Measurements from ENCODE around the gene ALDH3A1.
"Not testable (repeated sequence)": the region's sequence is repeated elsewhere in the genome, so short reads cannot be mapped to it uniquely, and the experiment has no call there.

The ALDH3A1 gene

DNA sequence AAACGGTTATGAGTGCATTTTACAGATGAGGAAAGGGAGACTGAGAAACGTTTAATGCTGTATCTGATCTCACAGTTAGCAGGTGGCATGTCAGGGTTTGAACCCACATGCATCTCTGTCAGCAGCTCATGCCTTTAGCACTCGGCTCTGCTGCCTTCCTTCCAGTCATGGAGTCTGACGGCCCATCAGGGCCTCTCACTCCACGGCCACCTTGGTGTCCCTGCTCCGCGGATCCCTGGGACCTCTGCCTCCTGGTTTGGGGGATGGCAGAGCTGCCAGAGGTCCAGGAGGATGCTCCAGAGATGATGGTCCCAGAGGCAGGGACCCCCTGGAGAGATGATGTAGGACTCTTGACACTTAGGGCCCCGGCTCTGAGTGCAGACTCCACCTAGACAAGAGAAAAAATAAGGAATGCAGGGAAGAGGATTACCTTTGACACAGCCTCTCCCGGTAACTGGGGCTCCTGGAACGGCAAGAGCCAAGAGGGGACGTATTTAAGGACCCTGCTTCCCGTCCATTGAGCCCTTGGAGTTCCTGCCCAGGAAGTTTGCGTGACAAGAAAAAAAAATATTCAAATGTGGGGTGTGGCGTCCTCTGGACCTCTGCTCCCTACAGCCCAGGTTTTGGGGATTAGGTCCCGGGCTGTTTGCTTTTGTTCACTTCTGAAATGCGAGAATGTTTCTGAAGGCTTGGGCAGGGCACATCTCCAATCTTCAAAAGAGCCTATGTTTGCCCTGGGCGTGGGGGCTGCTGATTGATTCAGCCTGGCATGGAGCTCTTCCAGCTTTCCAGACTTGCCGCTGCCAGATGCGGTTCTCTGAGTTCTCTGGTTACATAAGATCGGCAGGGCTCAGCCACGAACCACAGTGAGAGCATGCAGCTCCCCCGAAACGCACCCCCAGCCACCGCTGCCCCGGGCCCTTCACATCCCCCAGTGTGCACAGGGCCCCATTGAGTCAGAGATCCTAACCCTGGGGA, at the start of gene ALDH3A1:
Gene ALDH3A1, minus strand, starts transcription at position 470 of the 978 bp plus-strand sequence. CDS start 3,169 bp downstream, outside the sequence.
- DNase-seq (ENCODE audit: low read depth, low spot score), result no peak

DNA sequence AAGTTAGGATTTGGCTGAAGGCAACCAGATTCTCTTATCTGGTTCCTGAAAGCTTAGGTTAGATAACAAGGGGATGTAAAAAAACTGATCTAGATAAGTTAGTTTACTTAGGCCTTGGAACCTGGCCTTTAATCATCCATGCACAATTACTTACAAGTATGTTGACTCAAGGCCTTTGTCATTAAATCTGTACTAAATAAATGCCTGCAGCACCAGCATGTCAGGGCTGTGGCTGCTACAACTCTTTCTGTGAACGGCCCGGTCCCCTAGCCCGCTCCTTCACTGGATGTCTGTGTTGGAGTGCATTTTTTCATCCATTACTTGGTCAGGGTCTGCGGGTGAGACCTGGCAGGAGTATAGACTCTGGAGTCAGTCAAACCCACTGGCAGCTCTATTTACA, 48.4 kb upstream of the ALDH3A1 start:
- no peak for DNase-seq (ENCODE audit: low read depth, low spot score)

DNA sequence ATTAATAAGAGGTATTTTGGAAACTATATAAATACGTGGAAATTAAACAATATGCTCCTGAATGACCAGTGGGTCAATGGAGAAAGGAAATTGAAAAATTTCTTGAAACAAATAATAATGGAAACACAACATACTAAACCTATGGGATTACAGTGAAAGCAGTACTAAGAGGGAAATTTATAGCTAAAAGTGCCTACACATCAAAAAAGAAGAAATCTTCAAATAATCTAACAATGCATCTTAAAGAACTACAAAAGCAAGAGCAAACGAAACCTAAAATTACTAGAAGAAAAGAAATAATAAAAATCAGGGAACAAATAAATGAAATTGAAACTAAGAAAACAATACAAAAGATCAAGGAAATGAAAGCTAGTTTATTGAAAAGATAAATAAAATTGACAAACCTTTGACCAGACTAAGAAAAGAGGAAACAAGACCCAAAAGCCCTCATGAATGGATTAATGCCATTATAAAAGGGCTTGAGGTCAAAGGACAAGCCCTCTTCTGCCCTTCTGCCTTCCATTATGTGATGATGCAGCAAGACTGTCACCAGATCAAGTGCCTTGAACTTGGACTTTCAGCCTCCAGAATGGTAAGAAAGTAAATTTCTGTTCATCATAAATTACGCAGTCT, 43.9 kb upstream of the ALDH3A1 start:
- no peak for DNase-seq (ENCODE audit: low read depth, low spot score)

DNA sequence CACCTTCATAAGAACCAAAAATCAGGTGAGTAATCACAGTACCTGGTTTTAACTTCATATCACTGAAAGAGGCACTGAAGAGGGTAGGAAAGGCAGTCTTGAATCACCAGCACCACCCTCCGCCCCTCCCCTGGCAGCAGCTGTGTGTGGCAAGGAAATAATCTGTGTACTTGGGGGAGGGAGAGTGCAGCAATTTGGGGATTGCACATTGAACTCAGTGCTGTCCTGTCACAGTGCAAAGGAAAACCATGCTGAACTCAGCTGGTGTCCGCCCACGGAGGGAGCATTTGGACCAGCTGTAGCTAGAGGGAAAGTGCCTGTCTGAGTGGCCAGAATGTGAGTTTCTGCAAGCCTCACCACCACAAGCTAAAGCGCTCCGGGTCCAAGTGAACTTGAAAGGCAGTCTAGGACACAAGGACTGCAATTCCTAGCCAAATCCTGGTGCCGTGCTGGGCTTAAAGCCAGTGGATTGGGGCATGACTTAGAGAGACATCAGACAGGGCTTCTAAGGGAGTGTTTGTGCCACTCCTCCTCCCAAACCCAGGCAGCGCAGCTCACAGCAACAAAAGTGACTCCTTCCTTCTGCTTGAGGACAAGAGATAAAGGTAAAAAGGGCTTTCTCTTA, 39.7 kb upstream of the ALDH3A1 start:
- no peak for DNase-seq (ENCODE audit: low read depth, low spot score)

DNA sequence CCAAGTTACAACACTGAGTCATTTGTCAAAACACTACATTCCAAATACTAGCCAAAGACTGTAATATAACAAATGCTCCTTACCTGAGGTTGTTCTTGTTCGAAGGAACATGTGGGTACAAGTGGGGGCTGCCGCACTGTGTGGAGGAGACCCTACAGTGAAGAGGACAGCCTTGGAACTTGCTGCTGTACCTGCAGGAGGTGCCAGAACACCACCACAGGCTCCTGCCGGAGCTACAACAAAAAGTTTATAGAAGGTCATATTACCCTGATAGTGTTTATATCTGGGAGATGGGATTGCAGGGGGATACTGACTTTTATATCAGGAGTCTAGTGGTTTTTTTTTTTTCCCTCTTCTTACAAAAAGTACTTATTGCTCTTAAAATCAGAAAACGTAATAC, 37.8 kb upstream of the ALDH3A1 start:
- no peak for DNase-seq (ENCODE audit: low read depth, low spot score)

DNA sequence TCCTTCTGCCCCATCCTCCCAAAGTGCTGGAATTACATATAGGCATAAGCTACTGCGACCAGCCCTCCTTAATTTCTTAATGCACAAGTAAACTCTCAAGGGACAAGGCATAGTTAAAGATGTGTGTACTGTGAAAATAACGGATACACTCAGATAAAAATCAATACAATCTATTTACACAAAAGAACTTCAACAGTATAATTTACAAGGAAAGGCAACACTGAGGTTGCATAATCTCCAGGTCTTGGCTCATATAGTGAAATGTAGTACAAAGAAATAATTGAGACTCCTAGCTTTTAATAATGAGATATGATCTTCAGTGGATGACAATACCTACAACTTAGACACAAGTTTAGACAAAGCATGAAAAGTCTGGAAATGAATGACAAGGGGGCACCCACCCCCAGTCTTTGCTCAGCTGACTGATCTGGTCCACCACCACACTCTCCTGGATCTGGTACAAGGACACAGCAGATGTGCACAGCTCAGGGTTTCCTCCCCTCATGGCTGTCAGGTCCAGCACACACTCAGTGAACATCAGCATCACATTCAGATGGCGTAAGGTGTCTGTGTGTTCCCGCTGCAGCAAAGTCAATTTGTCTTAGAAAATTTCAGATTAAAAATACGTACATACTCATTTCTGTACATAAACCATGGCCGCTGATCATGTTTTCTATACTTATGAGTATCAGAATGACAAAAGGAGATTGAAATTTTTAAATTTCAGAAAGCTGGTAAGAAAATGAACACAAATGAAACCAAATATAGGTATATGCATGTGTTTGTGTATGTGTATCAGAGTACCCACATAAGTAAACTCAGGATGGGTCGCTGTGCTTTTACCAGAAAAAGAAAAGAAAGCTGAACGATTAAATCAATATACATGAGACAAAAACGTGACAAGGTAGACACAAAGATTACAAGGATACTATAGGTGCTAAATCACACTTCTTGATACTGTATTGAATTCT, 33.7 kb upstream of the ALDH3A1 start:
- DNase-seq (ENCODE audit: low read depth, low spot score), result no peak

DNA sequence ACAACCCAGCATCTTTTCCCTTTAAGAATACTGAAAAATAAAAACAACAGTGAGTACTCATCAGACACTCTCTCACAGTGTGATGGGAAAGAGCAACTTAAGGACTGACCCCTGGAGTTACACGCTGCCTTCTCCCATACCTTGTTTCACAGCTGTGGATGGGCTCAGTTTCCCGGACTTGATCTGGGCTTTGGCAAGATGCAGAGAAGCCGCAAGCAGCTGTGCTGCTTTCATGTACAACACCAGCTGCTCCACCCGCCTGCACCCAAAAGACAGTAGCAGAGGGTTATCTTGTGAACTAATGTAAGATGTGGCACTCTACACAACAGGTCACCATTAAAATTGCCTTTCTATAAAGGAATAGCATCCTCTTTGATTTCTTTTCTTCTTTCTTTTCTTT, 32.7 kb upstream of the ALDH3A1 start:
- DNase-seq (ENCODE audit: low read depth, low spot score), result no peak

DNA sequence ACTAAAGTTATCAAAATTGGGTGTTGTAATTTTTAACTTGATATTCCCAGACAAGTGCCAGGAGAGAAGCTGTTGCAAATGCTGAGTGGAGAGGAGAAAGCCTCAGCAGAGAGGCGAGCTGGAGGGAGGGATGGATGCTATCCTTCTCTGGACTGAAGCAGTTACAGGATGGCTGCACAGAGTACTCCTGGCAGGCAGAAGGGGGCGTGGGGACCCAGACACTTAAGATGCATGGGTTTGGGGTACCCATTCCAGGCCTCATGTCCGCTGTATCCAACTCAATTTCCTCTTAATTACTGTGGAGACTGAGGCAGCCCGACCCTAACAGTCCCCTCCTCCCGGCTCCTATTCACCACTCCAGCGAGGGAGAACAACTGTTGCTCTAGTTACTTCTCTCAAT, 25.4 kb upstream of the ALDH3A1 start:
- DNase-seq (ENCODE audit: low read depth, low spot score), result no peak

DNA sequence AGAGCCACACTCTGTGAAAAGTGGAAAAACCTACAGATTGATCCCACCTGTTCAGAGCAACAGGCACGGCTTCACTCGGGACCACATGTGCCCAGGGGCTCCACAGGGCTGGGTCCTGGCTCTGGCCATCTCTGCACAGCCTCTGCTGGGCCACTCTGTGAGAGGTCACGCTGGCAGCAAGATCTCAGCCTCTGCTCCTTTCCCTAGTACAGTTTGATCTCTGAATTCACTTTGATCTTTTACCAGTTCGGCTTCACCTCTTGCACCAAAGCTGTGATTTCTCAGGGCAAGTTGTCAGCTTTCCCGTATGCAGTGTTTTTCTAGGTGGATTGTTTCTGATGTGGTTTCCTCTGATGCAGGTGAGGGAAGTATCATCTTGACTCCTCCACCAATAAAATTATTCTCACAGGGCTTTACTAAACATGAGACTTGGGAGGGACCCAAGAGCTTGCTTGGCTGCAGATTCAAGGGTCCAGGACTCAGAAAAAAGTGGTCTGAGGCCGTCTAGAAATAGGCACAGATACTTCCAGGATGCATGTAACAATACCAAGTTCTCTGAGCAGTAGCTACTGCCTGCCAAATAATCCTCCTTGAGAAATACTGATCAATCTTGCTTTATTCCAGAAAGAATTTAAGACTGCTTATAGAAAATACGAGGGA, 24.0 kb upstream of the ALDH3A1 start:
- DNase-seq (ENCODE audit: low read depth, low spot score), result no peak

DNA sequence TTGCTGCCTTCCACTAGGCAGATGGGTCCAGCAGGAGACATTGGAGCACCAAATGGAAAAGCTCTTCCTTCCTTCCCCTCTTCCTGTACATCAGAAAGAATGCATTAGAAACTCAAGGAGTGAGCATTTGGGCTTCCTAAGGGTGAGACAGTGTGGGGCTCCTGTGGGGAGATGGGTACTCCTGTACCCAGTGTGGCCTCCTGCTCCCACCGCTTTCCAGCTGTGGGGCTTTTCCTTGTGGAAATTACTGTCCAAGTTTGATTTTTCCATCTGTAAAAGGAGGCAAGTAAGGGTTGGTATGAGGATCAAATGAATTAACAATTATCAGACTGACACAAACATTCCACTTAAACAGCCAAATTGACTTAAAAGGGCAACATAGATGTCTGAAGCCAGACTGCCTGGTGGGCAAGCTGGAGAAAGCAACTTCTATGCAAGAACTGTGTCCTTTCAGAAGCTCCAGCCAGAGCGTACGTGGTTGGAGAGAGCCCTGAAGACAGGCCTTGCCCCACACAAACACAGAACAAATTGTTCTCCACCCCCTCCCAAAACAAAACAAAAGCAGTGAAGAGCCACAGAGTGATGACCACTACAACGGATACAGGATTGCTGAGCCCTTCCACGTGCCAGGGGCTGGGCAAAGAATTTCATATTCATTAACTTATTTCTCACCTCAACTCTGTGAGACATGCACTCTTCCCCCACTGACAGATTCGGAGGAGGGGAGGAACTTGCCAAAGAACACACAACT, 23.1 kb upstream of the ALDH3A1 start:
- no peak for DNase-seq (ENCODE audit: low read depth, low spot score)

DNA sequence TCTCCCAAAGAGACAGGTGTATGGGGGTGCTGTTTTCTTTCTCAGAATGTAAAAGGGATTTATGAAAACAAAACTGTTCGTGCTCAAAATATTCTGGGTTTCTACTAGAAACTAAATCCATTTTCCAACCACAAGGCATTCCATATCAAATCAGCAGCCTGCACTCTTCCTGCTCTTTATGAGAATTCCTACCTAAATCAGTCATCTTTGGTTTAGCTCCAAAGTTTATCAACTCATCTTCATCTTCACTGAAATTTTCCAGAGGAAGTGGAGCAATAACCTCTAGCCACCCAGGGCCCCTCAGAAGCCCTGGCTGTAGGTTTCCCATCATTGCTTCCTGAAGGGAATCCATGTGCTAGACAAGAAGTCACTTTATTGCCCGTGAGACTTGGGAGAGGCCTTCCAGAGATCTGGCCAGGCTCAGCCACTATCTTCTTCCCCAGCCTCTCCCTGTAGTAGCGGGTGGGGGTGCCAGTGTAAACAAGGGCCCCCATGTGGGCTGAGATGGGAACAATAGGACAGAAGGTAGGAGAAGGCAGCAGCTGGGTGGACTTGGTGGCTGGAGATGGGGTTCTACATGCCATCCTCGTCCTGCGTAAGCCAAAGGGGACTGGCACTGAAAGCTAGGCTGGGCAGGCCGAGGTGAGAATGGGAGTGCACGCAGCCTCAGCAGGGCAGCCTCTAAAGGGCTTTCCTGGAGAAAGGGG, 22.0 kb upstream of the ALDH3A1 start:
- DNase-seq (ENCODE audit: low read depth, low spot score), result no peak

DNA sequence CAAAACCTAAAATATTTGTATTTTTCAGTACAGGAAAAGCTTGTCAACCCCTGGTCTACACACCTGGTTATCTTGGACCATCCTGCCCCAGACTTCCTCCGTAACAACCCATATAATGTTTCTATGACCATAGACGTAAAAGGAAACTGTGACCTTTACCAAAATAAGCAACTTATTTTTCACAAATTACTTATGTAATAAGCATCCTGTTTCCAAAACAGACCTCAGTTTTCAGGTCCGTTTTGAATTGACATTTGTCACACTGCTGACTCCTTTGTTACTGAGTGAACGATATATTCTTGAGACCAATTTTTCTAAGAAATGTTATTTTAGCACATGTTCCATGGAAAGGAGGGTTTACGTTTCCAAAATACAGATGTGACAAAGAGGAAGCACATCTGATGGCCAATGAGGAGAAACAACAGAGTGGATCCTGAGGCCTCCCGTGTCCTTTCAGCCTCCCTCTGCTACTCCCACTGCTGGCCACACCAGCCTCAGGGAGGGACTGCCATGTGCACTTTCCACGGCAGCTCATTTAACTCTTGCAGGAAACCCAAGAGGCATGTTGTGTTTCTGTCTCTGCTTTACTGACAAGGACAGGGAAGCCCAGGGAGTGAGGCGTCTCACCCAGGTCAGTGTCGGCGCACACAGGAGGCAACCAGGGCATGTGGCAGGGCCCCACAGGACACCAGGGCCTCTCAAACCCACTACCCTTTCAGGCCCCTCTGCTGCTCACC, 20.1 kb upstream of the ALDH3A1 start:
- no peak for DNase-seq (ENCODE audit: low read depth, low spot score)

DNA sequence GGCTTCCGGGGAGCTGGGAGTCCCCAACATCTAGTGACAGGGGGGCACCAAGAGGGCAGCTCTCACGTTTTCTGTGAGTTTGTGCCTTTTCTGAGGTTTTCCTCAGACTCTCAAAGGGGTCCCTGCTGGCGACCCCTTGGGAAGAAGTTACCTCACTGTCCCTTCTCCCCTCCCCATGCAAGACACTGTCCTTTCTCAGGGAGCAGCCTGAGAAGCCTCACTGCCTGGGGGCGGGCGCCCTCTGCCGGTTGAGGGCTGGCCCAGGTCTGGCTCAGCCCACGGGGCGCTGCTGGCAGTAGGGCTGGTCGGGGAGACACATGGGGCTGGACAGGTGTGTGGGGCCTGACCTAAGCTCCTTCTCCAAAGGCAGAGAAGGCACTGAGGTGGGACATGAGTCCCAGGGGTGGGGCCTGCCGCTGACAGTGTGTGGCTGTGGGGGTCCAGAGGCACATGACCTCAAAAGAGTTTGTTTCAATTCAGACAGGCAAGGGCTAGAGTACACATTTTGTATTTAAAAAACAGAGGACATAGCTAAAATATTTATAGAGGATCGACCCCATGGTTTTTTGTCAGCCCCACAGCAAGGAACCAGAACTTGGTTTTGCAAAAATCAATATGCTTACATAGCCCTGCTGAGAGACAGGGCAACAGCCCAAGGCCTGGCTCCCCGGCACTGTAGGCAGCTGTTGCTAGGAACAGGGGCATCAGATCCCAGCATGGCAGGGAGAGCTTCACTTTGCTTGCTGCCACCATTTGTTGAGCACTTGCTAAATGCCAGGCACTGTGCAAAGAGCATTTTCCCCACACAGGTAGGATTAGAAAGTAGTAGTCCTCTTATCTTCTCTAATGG, 18.5 kb upstream of the ALDH3A1 start:
- DNase-seq (ENCODE audit: low read depth, low spot score), result no peak

DNA sequence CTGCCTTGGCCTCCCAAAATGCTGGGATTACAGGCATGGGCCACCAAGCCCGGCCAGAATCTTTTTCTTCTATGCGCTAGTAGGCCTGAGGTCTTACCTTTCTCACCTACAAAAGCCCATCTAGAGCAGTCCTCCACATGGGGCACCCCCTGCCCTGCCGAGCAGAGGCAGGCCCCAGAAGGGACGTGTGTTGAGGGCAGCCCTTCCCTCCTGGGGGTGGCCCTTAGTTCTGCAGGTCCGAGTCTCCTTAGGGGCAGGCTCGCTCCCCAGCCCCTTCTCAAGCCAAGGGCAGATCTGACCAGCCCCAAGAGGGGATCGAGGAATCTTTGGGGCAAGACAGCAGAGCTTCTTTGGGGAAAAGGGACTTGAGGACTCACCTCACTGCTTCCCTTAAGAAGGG, 17.9 kb upstream of the ALDH3A1 start:
- no peak for DNase-seq (ENCODE audit: low read depth, low spot score)

DNA sequence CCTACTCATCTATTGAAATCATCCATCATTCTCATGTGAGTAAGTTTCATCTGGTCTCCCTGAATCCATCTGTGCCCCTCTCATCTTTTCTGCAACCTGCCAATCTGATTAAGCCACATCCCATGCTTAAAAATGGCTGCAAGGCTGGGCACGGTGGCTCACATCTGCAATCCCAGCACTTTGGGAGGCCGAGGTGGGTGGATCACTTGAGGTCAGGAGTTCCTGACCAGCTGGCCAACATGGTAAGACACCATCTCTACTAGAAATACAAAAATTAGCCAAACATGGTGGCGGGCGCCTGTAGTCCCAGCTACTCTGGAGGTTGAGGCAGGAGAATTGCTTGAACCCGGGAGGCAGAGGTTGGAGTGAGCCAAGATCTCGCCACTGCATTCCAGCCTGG, 15.9 kb upstream of the ALDH3A1 start:
- not testable (repeated sequence) for DNase-seq (ENCODE audit: low read depth, low spot score)

DNA sequence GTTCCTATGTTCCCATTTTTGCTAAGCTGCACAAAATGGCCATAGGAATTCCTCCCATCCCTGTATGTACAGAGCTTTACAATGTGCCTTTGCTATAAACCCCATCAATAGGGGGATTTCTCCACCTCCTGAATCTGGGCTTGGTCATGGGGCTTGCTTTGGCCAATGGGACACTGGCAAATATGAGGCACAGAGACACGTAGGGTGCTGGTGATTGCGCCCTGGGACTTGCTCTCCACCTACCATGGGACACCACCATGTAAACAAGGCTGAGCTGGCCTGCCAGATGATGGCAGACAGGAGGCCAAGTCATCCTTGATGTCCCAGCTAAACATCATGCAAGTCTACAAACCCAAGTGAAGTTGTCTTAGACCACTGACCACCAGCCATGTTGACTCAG, 15.3 kb upstream of the ALDH3A1 start:
- DNase-seq (ENCODE audit: low read depth, low spot score), result no peak

DNA sequence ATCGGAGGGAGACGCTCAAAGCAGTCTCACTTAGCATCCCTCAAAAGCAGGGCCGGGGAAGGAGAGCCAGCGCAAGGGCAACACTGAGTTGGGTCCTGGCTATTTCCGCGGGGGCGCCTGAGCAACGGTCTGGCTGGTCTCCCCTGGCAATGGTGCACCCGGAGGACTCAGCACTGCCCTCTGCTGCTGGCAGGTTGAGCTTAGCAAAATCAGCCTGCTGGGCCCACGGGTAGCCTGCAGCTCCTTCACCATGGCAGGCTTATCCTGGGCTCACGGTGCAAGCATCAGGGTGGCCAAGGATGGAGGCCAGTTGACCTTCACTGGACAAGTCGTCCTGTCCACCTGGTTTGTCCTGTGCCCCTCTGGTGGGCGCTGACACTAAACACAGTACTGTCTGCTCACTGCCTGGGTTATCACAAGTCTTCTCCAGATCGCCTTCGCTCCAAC, 14.4 kb upstream of the ALDH3A1 start:
- DNase-seq (ENCODE audit: low read depth, low spot score), result peak; percentile 50

DNA sequence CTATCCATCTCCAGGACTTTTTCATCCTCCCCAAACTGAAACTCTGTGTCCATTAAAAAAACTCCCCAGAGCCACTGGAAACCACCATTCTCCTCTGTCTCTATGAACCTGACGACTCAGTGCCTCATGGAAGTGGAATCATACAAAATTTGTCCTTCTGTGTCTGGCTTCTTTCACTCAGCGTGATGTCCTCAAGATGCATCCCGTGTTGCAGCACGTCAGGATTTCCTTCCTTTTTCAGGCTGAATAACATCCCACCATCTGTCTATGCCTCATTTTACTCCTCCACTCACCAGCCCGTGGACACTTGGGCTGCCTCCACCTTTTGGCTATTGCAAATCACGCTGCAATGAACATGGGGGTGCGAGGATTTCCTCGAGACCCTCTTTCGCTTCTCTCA, 12.6 kb upstream of the ALDH3A1 start:
- no peak for DNase-seq (ENCODE audit: low read depth, low spot score)

All from iPS DF 19.7 (cell line).